Measurements from ENCODE around the gene EFNA5.

Gene EFNA5

DNA sequence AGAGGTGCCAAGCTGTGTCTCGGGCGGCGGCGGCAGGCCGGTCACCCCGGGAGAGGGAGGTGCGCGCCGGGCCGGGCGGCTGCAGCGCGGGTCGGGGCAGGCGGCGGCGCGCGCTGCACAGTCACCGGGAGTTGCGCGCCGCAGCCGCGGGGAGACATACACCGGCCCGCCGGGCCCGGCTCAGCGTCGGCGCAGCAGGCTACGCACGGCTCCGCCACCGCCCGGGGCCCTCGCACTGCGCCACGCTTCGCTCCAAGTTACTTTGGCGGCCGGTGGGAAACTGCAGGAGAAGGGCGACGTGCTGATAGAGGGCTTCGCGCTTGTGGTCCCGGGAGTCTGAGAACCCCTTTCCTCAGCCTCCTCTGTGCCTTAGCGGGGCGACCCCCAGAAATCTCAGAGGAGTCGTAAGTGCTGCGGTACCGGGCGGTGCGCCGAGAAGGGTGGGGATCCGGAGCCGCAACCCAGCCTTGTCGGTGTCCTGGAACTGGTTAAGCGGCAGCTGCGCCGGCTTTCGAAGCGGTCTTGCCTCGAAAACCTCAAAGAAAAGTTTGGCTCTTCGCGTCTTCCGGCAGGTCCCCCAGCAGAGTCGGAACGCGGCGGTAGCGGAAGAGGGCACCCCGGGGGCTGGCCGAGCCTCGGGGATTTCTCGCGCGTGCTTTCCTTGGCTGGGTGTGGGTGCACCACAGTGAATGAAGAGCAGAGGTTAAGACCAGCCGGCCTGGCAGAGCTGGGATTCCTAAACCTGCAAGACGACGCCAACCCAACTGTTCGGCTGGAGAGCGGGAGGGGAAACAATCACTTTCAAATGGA is at the start of gene EFNA5:
EFNA5 (minus strand) TSS at position 6 of the 810 bp plus-strand sequence.
- DNase-seq (ENCODE audit: extremely low read depth, low read depth): no peak
- TF ChIP-seq, protein P1, sequence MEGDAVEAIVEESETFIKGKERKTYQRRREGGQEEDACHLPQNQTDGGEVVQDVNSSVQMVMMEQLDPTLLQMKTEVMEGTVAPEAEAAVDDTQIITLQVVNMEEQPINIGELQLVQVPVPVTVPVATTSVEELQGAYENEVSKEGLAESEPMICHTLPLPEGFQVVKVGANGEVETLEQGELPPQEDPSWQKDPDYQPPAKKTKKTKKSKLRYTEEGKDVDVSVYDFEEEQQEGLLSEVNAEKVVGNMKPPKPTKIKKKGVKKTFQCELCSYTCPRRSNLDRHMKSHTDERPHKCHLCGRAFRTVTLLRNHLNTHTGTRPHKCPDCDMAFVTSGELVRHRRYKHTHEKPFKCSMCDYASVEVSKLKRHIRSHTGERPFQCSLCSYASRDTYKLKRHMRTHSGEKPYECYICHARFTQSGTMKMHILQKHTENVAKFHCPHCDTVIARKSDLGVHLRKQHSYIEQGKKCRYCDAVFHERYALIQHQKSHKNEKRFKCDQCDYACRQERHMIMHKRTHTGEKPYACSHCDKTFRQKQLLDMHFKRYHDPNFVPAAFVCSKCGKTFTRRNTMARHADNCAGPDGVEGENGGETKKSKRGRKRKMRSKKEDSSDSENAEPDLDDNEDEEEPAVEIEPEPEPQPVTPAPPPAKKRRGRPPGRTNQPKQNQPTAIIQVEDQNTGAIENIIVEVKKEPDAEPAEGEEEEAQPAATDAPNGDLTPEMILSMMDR (IDR thresholded peaks at IDR 0.05; ENCODE audit: low read depth, low read length): no peak

DNA sequence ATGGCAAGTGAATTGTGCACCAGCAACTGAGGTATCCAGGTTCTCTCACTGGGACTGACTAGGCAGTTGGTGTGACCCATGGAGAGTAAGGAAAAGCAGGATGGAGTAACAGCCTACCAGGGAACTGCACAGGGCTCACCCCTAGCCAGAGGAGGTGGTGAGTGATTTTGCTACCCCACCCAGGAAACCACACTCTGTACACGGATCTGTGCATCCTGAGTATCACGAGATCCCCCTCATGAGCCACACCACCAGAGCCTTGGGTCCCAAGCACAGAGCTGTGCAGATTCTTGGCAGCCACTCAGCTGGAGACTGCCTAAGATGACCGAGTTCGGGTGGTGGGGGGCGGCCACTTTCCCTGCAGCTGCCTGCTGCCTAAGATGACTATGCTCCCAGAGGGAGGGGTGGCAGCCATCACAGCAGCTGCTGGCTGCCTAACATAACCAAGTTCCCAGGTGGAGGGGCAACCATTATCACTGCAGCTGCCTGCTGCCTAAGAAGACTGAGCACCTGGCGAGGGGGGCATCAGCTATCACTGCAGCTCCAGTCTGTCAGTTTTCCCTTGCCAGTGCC is 48.4 kb upstream of the EFNA5 start:
- DNase-seq (ENCODE audit: extremely low read depth, low read depth): no peak
- TF ChIP-seq, protein P1 (IDR thresholded peaks at IDR 0.05; ENCODE audit: low read depth, low read length): no peak

DNA sequence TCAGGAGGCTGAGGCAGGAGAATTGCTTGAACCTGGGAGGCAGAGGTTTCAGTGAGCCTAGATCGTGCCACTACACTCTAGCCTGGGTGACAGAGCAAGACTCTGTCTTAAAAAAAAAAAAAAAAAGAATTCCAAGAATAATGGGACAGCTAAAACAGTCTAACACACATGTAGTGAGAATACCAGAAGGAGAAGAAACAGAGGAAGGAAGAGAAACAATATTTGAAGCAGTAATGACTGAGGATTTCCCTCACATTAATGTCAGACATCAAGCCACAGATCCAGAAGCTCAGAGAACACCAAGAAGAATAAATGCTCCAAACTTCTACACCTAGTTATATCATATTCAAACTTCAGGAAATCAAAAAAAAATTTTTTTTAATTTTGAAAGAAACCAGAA is 47.1 kb upstream of the EFNA5 start:
- TF ChIP-seq, protein P1 (IDR thresholded peaks at IDR 0.05; ENCODE audit: low read depth, low read length): no peak
- no peak for DNase-seq (ENCODE audit: extremely low read depth, low read depth)

DNA sequence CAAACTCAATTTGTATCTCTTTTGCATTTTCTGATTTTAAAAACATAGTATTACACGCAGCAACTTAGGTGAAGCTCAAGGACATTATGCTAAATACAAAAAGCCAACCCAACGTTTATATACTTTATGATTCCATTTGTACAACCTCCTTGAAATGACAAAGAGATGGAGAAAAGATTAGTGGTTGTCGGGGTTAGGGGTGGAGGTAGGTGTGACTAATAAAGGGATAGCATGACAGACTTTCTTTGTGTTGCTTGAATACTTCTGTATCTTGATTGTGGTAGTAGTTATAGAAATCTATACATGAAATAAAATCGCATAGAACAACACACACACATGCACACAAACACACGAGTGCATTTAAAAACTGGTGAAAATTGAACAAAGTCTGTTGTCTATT is 42.5 kb upstream of the EFNA5 start:
- TF ChIP-seq, protein P1 (IDR thresholded peaks at IDR 0.05; ENCODE audit: low read depth, low read length): no peak
- no peak for DNase-seq (ENCODE audit: extremely low read depth, low read depth)

DNA sequence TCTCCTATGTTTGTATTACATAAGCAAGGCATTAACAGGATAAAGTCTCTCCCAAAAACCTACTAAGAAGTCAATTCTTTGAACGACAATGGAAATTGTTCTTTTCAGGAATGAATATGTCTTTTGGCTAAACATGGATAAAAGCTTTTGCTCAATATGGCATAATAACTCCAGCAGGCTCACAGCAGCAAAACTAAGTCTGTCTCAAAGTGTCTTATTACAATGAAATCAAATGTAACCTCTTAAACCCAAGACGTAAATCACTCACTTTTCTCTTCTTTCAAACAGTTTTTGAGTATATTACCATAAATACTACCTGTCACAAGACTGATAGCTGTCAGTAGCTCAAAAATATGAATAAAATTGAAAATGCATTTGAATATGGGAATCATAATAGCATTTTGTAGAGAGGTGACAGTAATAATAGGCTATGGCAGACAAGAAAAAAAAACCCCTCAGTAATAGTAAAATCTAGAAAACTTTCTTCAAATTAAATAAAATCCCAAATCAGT is 41.7 kb upstream of the EFNA5 start:
- TF ChIP-seq, protein P1 (IDR thresholded peaks at IDR 0.05; ENCODE audit: low read depth, low read length): no peak
- DNase-seq (ENCODE audit: extremely low read depth, low read depth): no peak

DNA sequence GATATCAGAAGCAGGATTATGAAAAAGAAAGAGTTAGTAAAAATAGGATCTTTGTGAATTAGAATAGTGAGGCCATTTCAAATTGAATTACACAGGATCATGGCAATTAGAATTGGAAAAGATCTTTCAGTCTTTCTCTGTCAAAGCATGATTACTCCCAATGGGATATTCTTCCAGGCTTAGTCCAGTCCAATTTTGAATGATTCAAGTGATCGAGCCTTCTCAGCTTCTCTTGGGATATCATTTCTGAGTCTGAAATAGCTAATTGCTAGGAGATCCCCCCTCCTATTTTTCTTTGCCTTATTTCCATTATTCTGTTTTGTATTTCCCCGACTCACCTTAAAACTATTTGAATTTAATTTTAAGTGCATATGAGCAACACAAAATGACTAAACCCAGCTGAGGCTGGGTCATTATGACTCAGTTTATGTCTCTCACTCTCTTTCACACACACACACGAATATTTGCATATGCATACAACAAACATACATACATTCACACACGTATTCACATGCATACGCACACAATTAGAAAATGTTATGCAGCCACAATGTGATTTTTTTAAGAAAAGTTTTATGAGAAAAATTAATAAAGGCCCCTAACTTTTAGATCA is 34.8 kb upstream of the EFNA5 start:
- TF ChIP-seq, protein P1 (IDR thresholded peaks at IDR 0.05; ENCODE audit: low read depth, low read length): no peak
- DNase-seq (ENCODE audit: extremely low read depth, low read depth): no peak

Data from AG09319 (cell line).